Ovary (tissue), 3 donors: ENCODE measurements around the gene CORO1C.

Source experiments
- EP300 ChIP-seq: sonication (generic); formaldehyde crosslinking; IDR thresholded peaks from one replicate; pipeline ENCODE4 v1.6.1; 2017; ENCODE audit warnings: antibody characterized with exemption
- POLR2A ChIP-seq: fragments of 450-650 bp; IDR thresholded peaks from one replicate; pipeline ENCODE4 v1.6.1; 2017; ENCODE audit warnings: antibody characterized with exemption, mild to moderate bottlenecking, moderate library complexity
- TF ChIP-seq, protein P1 (sequence below), 3 donors: fragments of 450-650 bp in 2 of 3; fragments of 200-600 bp in 1 of 3; IDR thresholded peaks; one replicate each; pipeline versions ENCODE4 v1.5.1 to v1.8.0; 2016 to 2022; ENCODE audit warnings: antibody characterized with exemption in 3 of 3, mild to moderate bottlenecking in 1 of 3
- donor health status: DM: no; HTN: no; CAD: no.

DNA sequence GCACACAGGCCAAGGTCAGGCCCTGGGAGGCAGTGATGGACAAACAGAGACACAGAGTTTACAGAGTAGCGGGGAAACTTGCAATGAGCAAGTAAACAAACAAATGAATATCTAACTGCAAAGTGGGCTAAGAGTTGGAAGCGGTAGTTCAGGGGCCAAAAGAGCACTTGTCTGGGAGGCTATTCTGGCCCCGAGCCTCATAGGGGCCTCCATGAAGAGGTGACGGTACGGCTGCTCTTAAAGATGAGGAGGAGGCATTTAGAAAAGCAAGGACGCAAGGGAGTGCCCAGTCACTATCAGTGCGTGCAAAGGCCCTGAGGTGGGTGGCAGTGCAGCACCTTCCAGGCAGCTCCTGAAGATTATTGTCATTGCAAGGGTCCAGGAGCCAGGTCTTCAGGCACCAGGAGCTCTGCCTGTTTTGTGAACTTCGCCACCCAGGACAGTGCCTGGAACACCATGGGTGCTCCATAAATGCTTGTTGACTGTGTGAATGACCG is 129.1 kb downstream of the CORO1C start:
- TF ChIP-seq POLR2A: no peak
- TF ChIP-seq, protein P1, sequence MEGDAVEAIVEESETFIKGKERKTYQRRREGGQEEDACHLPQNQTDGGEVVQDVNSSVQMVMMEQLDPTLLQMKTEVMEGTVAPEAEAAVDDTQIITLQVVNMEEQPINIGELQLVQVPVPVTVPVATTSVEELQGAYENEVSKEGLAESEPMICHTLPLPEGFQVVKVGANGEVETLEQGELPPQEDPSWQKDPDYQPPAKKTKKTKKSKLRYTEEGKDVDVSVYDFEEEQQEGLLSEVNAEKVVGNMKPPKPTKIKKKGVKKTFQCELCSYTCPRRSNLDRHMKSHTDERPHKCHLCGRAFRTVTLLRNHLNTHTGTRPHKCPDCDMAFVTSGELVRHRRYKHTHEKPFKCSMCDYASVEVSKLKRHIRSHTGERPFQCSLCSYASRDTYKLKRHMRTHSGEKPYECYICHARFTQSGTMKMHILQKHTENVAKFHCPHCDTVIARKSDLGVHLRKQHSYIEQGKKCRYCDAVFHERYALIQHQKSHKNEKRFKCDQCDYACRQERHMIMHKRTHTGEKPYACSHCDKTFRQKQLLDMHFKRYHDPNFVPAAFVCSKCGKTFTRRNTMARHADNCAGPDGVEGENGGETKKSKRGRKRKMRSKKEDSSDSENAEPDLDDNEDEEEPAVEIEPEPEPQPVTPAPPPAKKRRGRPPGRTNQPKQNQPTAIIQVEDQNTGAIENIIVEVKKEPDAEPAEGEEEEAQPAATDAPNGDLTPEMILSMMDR (IDR thresholded peaks at IDR 0.05): no peak
- no peak for TF ChIP-seq EP300
